HFFc6 (cell line): ENCODE results near the gene GRIK5. TPM values are rescaled to one million over a fixed set of nuclear protein-coding genes. Genes with fewer than 3 reads are reported as not detected.

Experiments used
- DNase-seq: peaks from one replicate; pipeline ENCODE4 v3.0.0-alpha.2; 2018
- H3K27ac Mint-ChIP-seq: 2 replicates; pipeline ENCODE4 v1.8.0; 2020; ENCODE audit warnings: mild to moderate bottlenecking, mixed read lengths
- H3K27me3 Mint-ChIP-seq: 2 replicates; pipeline ENCODE4 v1.8.0; 2021; ENCODE audit warnings: mild to moderate bottlenecking, moderate library complexity, mixed read lengths; ENCODE audit not compliant: insufficient read depth
- H3K36me3 Mint-ChIP-seq: 2 replicates; pipeline ENCODE4 v1.8.0; 2021; ENCODE audit warnings: low read depth, mixed read lengths
- H3K4me1 Mint-ChIP-seq: 2 replicates; pipeline ENCODE4 v1.8.0; 2020; ENCODE audit warnings: low read depth, mixed read lengths
- H3K4me3 Mint-ChIP-seq: 2 replicates; pipeline ENCODE4 v1.8.0; 2020; ENCODE audit warnings: mild to moderate bottlenecking, moderate library complexity, mixed read lengths
- H3K9me3 Mint-ChIP-seq: 2 replicates; pipeline ENCODE4 v1.8.0; 2020; ENCODE audit warnings: mild to moderate bottlenecking, mixed read lengths
- total RNA-seq, 6 experiments: library from RNA; stranded (reverse); fragmentation: NEBNext Ultra II Directional; extraction: Animal tissue kit (Norgen Biotek cat#: 25700); gene quantifications; 2 replicates in 1 of 6; 3 replicates in 5 of 6; pipeline ENCODE4 v1.2.3, GENCODE V29; 2021
- TF ChIP-seq, protein P1 (sequence below): fragments of 200-600 bp; sonication (generic); IDR thresholded peaks from 2 replicates; pipeline ENCODE4 v1.5.0; 2021; ENCODE audit warnings: antibody characterized with exemption, mild to moderate bottlenecking

The GRIK5 gene
- total RNA-seq, 6 experiments from 2014 or later, result 0.07 to 0.19 (median 0.13) TPM; not detected in 1

DNA sequence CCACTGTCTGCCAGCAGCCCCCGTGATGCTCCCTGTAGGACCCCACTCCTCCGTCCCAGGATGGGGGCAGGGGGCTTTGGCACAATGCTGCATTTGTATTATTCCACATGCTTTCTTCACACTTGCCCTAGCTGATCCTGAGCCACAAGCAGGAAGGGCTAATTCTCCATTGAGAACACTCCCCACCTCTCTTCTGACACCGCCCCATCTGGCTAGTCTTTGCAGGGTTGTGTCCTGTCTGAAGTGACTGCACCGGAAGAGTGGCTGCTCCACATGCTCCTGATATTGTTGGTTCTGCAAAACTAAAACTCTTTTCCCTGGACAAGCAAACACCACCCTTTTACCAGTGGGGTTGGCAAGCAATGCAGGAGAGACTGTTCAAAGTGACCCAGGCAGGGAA is 23.9 kb upstream of the GRIK5 start:
- TF ChIP-seq, protein P1, sequence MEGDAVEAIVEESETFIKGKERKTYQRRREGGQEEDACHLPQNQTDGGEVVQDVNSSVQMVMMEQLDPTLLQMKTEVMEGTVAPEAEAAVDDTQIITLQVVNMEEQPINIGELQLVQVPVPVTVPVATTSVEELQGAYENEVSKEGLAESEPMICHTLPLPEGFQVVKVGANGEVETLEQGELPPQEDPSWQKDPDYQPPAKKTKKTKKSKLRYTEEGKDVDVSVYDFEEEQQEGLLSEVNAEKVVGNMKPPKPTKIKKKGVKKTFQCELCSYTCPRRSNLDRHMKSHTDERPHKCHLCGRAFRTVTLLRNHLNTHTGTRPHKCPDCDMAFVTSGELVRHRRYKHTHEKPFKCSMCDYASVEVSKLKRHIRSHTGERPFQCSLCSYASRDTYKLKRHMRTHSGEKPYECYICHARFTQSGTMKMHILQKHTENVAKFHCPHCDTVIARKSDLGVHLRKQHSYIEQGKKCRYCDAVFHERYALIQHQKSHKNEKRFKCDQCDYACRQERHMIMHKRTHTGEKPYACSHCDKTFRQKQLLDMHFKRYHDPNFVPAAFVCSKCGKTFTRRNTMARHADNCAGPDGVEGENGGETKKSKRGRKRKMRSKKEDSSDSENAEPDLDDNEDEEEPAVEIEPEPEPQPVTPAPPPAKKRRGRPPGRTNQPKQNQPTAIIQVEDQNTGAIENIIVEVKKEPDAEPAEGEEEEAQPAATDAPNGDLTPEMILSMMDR, result no peak
- Mint-ChIP-seq H3K4me3 (no peak overlapping the region), H3K9me3 (no peaks in the 10 kb centered on the region), H3K4me1 (peaks cover 15% of the 10 kb centered on the region), H3K36me3 (peaks cover 6% of the 10 kb centered on the region), H3K27ac (no peak overlapping the region), H3K27me3 (no peaks in the 10 kb centered on the region; the same call in 1 of the 2 replicates)
- no peak for DNase-seq

DNA sequence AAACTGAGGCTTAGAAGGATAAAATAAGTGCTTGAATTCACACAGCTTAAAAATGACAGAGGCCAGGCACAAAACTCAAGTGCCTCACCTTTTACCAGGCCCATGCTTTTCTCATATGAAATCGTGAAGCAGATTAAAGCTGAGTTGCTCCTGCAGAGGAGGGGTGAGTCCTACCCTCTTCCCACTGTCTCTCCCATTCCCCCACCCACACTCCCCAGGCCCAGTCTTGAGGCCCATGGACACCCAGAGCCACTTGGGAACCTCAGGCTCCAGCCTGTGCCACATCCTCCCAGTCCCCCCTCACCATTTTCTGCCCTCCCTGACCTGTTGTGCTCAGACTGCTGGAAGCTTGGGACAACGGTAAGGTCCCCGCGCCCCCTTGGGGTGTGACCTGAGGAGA is 23.5 kb upstream of the GRIK5 start:
- no peaks in the 10 kb centered on the region for H3K9me3 Mint-ChIP-seq
- no peak for DNase-seq
- H3K4me1 Mint-ChIP-seq, result peaks cover 19% of the 10 kb centered on the region
- no peak overlapping the region for H3K27ac Mint-ChIP-seq
- no peaks in the 10 kb centered on the region; the same call in none of the 2 replicates for H3K27me3 Mint-ChIP-seq
- peaks cover 6% of the 10 kb centered on the region for H3K36me3 Mint-ChIP-seq
- TF ChIP-seq, protein P1, result no peak
- no peak overlapping the region for H3K4me3 Mint-ChIP-seq

DNA sequence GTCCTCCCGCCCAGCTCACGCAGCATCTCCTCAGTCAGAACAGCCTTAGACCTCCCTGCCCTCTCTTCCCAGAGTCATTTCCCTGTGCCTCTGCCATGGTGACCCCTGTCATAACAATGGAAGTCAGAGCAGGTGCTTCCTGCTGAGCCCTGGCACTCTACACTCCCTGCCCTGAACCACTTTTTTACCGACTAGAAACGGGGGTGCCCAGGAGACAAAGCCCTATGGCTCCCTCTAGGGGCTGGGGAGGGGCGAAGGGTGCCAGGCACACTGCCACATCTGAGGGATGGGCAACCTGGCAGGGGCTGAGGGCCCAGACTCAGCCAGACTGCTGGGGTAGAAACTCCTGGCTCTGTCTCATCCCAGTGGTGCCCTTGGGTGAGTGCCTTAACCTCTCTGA is 22.3 kb upstream of the GRIK5 start:
- DNase-seq, result no peak
- H3K4me3 Mint-ChIP-seq, result no peak overlapping the region
- peaks cover 29% of the 10 kb centered on the region for H3K4me1 Mint-ChIP-seq
- peaks cover 6% of the 10 kb centered on the region for H3K36me3 Mint-ChIP-seq
- TF ChIP-seq, protein P1, result peak; percentile 76
- no peaks in the 10 kb centered on the region; the same call in none of the 2 replicates for H3K27me3 Mint-ChIP-seq
- no peak overlapping the region; the same call in 1 of the 2 replicates for H3K27ac Mint-ChIP-seq
- no peaks in the 10 kb centered on the region for H3K9me3 Mint-ChIP-seq

DNA sequence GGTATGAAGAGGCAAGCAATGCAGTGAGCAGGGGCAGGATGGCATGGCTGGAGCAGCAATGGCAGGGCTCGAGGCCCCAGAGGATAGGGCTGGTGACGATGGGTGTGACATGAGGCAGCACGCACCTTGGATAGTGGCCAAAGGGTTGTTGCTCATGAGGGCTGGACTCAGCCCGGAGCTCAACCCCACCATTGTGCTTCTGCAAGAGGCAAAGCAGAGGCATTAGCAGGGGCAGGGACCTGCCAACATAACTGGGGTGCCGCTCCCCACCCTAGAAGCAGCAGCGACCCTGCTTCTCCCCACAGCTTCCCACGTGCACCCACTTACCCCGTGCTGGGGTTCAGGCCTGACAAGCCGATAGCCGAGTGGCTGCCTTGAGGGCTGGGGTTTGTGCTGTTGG is 21.7 kb upstream of the GRIK5 start:
- H3K4me3 Mint-ChIP-seq, result no peak overlapping the region
- H3K36me3 Mint-ChIP-seq, result peaks cover 5% of the 10 kb centered on the region
- peak; percentile 34 for DNase-seq
- no peak overlapping the region for H3K27ac Mint-ChIP-seq
- peaks cover 33% of the 10 kb centered on the region for H3K4me1 Mint-ChIP-seq
- TF ChIP-seq, protein P1, result no peak
- H3K9me3 Mint-ChIP-seq, result no peaks in the 10 kb centered on the region
- no peaks in the 10 kb centered on the region; the same call in none of the 2 replicates for H3K27me3 Mint-ChIP-seq

DNA sequence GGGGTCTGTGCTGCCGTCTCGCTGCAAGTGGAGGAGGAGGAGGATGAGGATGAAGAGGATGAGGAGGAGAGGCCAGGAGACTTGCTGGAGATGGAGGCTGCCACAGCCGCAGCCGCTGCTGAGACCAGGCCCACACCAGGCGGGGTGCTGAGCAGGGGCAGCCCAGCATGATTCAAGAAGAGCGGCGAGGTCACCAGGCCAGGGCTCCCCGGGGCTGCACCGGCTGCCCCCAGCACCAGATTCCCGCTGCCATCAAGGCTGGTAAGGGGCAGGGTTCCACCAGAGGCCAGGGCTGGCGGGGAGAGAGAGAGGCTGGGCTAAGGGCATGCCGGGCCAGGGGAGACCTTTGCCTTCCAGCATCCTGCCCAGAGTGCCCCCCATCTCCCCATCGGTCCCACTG is 21.3 kb upstream of the GRIK5 start:
- peaks cover 33% of the 10 kb centered on the region for H3K4me1 Mint-ChIP-seq
- H3K27ac Mint-ChIP-seq, result no peak overlapping the region
- DNase-seq, result no peak
- H3K9me3 Mint-ChIP-seq, result no peaks in the 10 kb centered on the region
- H3K4me3 Mint-ChIP-seq, result no peak overlapping the region
- TF ChIP-seq, protein P1, result no peak
- H3K36me3 Mint-ChIP-seq, result peaks cover under 1% of the 10 kb centered on the region
- no peaks in the 10 kb centered on the region; the same call in none of the 2 replicates for H3K27me3 Mint-ChIP-seq
